WERI-Rb-1 (cell line): Measurements from ENCODE around the gene ATP1B2.

Experiments
- DNase-seq: peaks from one replicate; pipeline ENCODE4 v3.0.0-alpha.2; 2020
- H3K27ac ChIP-seq: fragments of 250-450 bp; sonication (Bioruptor Pico); 2 replicates; pipeline ENCODE4 v1.5.1; 2020; ENCODE audit warnings: mild to moderate bottlenecking, moderate library complexity
- H3K27me3 ChIP-seq: fragments of 250-450 bp; sonication (Bioruptor Pico); 2 replicates; pipeline ENCODE4 v1.5.1; 2021; ENCODE audit warnings: mild to moderate bottlenecking, low read depth, moderate library complexity; ENCODE audit not compliant: insufficient read depth, severe bottlenecking
- H3K36me3 ChIP-seq: fragments of 250-450 bp; sonication (Bioruptor Pico); 2 replicates; pipeline ENCODE4 v1.5.1; 2020; ENCODE audit warnings: mild to moderate bottlenecking, moderate library complexity
- H3K4me3 ChIP-seq: 2 replicates; pipeline ENCODE4 v1.5.1; 2011; ENCODE audit warnings: low read depth, mild to moderate bottlenecking, control low read depth, low read length
- H3K9me3 ChIP-seq: fragments of 250-450 bp; sonication (Bioruptor Pico); 2 replicates; pipeline ENCODE4 v1.5.1; 2021; ENCODE audit warnings: mild to moderate bottlenecking, moderate library complexity; ENCODE audit not compliant: severe bottlenecking
- TF ChIP-seq, protein P1 (sequence below): IDR thresholded peaks from 2 replicates; pipeline ENCODE4 v1.5.1; 2011; ENCODE audit warnings: low read depth, mild to moderate bottlenecking, control low read depth, inconsistent platforms, low read length

Gene ATP1B2

DNA sequence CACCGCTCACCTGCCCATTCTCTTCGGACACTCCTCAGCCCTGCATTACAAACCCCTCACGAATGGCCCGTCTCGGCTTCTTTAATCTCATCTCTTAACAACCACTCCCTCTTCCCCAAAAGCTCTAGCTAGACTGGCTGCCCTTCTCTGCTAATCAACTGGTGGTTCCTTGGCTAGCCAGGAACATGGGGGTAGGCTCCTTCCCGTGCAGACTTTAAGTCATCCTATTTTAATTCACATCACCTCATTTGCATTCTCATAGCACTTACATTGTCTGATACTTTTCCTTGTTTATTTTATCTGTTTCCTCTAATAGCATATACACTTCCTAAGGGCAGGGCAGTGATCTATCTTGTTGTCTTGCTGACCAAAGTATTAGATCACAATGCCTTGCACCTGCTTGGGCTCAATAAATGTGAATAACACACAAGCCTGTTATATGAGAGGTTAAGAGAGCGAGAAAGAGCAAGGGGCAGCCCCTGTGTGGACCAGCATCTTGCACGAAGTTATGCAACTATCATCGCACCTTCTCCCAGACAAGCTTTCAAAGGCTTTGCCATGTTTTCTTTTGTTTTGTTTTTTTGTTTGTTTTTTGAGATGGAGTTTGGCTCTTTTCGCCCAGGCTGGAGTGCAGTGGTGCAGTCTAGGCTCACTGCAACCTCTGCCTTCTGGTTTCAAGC lies 26.8 kb downstream of the ATP1B2 start:
- H3K9me3 ChIP-seq = peaks cover 8% of the 10 kb centered on the region
- H3K27ac ChIP-seq = no peak overlapping the region
- peaks cover 26% of the 10 kb centered on the region for H3K36me3 ChIP-seq
- no peaks in the 10 kb centered on the region for H3K27me3 ChIP-seq
- H3K4me3 ChIP-seq = no peak overlapping the region
- DNase-seq = no peak
- TF ChIP-seq, protein P1, sequence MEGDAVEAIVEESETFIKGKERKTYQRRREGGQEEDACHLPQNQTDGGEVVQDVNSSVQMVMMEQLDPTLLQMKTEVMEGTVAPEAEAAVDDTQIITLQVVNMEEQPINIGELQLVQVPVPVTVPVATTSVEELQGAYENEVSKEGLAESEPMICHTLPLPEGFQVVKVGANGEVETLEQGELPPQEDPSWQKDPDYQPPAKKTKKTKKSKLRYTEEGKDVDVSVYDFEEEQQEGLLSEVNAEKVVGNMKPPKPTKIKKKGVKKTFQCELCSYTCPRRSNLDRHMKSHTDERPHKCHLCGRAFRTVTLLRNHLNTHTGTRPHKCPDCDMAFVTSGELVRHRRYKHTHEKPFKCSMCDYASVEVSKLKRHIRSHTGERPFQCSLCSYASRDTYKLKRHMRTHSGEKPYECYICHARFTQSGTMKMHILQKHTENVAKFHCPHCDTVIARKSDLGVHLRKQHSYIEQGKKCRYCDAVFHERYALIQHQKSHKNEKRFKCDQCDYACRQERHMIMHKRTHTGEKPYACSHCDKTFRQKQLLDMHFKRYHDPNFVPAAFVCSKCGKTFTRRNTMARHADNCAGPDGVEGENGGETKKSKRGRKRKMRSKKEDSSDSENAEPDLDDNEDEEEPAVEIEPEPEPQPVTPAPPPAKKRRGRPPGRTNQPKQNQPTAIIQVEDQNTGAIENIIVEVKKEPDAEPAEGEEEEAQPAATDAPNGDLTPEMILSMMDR = no peak

DNA sequence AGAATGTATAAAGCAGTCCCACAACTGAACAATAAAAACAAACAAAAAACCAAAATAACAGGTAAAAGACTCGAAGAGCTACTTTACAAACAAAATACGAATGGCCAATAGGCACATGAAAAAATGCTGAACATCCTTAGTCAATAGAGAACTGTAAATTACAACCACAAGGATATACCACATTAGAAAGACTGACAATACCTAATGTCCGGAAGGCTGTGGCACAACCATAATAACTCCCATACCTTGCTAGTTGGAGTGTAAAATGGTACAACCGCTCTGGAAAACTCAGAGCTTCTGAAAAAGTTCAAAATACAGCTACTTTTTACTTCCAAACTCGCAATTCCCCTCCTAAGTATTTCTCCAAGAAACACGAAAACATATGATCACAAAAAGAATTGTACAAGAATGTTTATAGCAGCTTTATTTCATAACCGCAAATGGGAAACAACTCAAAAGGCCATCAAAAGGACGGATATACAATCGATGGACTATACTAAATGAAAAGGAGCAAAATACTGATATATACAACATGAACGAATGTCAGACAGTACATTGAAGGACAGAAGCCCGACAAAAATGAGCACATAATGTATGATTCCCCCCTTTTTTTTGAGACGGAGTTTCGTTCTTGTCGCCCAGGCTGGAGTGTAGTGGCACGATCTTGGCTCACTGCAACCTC lies 34.3 kb downstream of the ATP1B2 start:
- H3K4me3 ChIP-seq = peak overlapping the region; percentile 96
- TF ChIP-seq, protein P1 = no peak
- H3K36me3 ChIP-seq = peaks cover 21% of the 10 kb centered on the region
- no peaks in the 10 kb centered on the region for H3K27me3 ChIP-seq
- no peak for DNase-seq
- H3K27ac ChIP-seq = peak overlapping the region; percentile 99
- H3K9me3 ChIP-seq = no peaks in the 10 kb centered on the region

DNA sequence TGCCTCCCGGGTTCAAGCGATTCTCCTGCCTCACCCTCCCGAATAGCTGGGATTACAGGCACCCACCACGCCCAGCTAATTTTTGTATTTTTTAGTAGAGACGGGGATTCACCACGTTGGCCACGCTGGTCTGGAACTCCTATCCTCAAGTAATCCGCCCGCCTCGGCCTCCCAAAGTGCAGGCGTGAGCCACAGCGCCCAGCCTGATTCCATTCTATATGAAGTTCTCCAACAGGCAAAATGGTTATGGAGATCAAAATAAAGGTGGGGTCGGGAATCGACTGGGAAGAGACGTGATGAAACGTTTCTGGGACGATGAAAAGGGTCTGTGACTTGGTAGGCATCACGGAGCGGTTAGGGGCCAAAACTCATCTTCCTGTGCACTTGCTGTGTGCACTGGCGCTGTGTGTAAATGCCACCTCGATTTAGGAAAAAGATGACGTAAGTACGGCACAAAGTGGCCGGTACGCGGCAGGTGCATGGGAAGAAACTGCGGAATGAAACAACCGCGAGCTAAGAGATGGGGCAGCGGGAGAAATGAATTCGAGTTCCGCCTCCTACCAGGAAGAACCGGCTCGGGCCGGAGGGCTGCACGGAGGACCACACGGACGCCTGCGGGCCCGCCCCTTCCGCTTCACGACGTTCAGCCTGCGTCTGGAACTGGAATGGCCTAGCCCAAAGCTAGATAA lies 35.0 kb downstream of the ATP1B2 start:
- no peaks in the 10 kb centered on the region for H3K27me3 ChIP-seq
- H3K36me3 ChIP-seq = peaks cover 28% of the 10 kb centered on the region
- peak; percentile 94 for DNase-seq
- peak overlapping the region; percentile 96 for H3K4me3 ChIP-seq
- TF ChIP-seq, protein P1 = no peak
- H3K27ac ChIP-seq = peak overlapping the region; percentile 99
- H3K9me3 ChIP-seq = no peaks in the 10 kb centered on the region

DNA sequence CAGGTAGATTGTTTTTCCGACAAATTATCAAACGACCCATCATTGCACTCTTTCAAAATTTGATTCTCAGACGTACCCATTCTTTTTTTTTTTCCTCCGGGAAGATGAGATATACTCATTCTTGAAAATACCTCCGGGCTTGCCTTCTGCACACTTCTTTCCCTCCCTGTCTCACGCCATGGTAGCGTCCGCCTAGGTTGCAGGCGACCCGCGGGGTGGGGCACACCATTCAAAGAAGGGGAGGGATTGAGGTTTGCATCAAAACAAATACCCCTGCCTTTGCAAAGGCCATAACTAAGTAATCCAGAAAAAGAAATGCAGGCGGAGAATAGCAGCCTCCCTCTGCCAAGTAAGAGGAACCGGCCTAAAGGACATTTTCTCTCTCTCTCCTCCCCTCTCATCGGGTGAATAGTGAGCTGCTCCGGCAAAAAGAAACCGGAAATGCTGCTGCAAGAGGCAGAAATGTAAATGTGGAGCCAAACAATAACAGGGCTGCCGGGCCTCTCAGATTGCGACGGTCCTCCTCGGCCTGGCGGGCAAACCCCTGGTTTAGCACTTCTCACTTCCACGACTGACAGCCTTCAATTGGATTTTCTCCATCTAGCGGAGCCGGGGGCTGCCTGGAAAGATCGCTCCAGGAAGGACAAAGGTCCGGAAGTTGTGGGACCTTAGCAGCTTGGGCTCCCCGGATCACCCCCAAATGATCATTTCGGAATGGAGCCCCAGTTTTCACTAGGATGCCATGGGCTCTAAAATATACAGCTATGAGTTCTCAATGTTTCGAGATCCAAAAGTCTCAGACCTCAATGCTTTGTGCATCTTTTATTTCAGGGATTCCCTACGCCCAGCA lies 35.7 kb downstream of the ATP1B2 start:
- TF ChIP-seq, protein P1 = no peak

DNA sequence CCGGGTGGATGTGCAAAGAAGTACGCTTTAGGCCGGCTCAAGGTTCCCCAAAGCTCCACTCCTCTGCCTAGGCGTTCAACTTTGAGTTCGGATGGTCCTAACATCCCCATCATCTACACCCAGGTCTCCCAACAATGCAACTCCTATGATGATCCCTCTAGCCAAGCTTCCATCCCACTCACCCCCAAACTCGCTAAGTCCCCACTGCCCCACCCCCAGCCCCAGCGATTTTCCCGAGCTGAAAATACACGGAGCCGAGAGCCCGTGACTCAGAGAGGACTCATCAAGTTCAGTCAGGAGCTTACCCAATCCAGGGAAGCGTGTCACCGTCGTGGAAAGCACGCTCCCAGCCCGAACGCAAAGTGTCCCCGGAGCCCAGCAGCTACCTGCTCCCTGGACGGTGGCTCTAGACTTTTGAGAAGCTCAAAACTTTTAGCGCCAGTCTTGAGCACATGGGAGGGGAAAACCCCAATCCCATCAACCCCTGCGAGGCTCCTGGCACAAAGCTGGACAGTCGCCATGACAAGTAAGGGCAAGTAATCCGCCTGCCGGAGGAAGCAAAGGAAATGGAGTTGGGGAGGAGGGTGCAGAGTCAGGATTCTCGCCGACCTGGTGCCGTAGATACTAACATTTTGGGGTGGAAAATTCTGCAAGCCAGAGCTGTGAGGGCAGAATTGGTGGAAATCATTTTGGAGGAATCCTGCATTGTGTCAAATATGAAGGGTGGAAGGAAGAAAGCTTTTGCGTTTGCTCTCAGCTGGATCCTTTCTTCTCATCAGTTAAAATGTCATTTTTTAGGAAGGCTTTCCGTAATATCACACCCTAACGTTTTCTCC lies 36.6 kb downstream of the ATP1B2 start, which contains the start of gene TP53:
Gene TP53, minus strand, starts transcription at position 419 of the 836 bp plus-strand sequence. CDS start 10,896 bp downstream, outside the sequence.
- H3K27ac ChIP-seq = peak within 1 kb of the TSS; percentile 99
- peak; percentile 92 for DNase-seq
- H3K27me3 ChIP-seq = no peaks in the 10 kb centered on the region
- H3K4me3 ChIP-seq = peak within 1 kb of the TSS; percentile 96
- TF ChIP-seq, protein P1 = no peak
- H3K9me3 ChIP-seq = no peaks in the 10 kb centered on the region
- H3K36me3 ChIP-seq = peaks cover 29% of the 10 kb centered on the region

More for the DNA sequence above, 35.7 kb downstream of the ATP1B2 start:
- H3K4me3 ChIP-seq = peak overlapping the region; percentile 96
- DNase-seq = peak; percentile 82
- H3K36me3 ChIP-seq = peaks cover 29% of the 10 kb centered on the region
- no peaks in the 10 kb centered on the region for H3K9me3 ChIP-seq
- peak overlapping the region; percentile 99 for H3K27ac ChIP-seq
- no peaks in the 10 kb centered on the region for H3K27me3 ChIP-seq
